CD4-positive, alpha-beta T cell treated with Interleukin-10 for 1 hour (primary cell): ENCODE results near the gene ELF1.
"Not testable (repeated sequence)": the region's sequence is repeated elsewhere in the genome, so short reads cannot be mapped to it uniquely, and the experiment has no call there.

Experiments
- DNase-seq: peaks from one replicate; pipeline ENCODE4 v3.0.0-alpha.2; 2020

The ELF1 gene

GRCh38 chr13:41019011-41019487, at the start of gene ELF1:
Gene ELF1, minus strand, starts transcription at chr13:41019316. Its CDS starts 37,262 bp downstream, at chr13:40982054.
- peak; percentile 84 for DNase-seq

- DNase-seq: no peak
Observed at GRCh38 chr13:41065078-41065477, 46.0 kb upstream of the ELF1 start.

GRCh38 chr13:41064493-41064892, 45.4 kb upstream of the ELF1 start:
- DNase-seq: no peak

GRCh38 chr13:41061914-41062837, 43.1 kb upstream of the ELF1 start:
- no peak for DNase-seq

- peak; percentile 89 for DNase-seq
Observed at GRCh38 chr13:41061075-41061913, 42.2 kb upstream of the ELF1 start, which contains the start of gene WBP4. Gene WBP4, plus strand, starts transcription at chr13:41061509. Its CDS starts 165 bp downstream, at chr13:41061674.

- DNase-seq: peak; percentile 85
Observed at GRCh38 chr13:41060724-41061074, 41.6 kb upstream of the ELF1 start.

- peak; percentile 72 for DNase-seq
Observed at GRCh38 chr13:41060082-41060723, 41.1 kb upstream of the ELF1 start.

GRCh38 chr13:41059456-41060081, 40.5 kb upstream of the ELF1 start:
- DNase-seq: no peak

GRCh38 chr13:41058295-41059070, 39.4 kb upstream of the ELF1 start:
- DNase-seq: no peak

GRCh38 chr13:41056826-41057711, 38.0 kb upstream of the ELF1 start:
- DNase-seq: no peak

- DNase-seq: no peak
Observed at GRCh38 chr13:41056194-41056593, 37.1 kb upstream of the ELF1 start.

GRCh38 chr13:41054919-41055619, 36.0 kb upstream of the ELF1 start:
- no peak for DNase-seq

GRCh38 chr13:41054212-41054877, 35.2 kb upstream of the ELF1 start:
- peak; percentile 73 for DNase-seq

- DNase-seq: peak; percentile 28
Observed at GRCh38 chr13:41053384-41053826, 34.3 kb upstream of the ELF1 start.

GRCh38 chr13:41052441-41052840, 33.3 kb upstream of the ELF1 start:
- no peak for DNase-seq

GRCh38 chr13:41049480-41050440, 30.6 kb upstream of the ELF1 start:
- DNase-seq: no peak

- no peak for DNase-seq
Observed at GRCh38 chr13:41048640-41049039, 29.5 kb upstream of the ELF1 start.

- not testable (repeated sequence) for DNase-seq
Observed at GRCh38 chr13:41042419-41042818, 23.3 kb upstream of the ELF1 start.
